ENCODE data around the gene GPR176.

The GPR176 gene, protein sequence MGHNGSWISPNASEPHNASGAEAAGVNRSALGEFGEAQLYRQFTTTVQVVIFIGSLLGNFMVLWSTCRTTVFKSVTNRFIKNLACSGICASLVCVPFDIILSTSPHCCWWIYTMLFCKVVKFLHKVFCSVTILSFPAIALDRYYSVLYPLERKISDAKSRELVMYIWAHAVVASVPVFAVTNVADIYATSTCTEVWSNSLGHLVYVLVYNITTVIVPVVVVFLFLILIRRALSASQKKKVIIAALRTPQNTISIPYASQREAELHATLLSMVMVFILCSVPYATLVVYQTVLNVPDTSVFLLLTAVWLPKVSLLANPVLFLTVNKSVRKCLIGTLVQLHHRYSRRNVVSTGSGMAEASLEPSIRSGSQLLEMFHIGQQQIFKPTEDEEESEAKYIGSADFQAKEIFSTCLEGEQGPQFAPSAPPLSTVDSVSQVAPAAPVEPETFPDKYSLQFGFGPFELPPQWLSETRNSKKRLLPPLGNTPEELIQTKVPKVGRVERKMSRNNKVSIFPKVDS

DNA sequence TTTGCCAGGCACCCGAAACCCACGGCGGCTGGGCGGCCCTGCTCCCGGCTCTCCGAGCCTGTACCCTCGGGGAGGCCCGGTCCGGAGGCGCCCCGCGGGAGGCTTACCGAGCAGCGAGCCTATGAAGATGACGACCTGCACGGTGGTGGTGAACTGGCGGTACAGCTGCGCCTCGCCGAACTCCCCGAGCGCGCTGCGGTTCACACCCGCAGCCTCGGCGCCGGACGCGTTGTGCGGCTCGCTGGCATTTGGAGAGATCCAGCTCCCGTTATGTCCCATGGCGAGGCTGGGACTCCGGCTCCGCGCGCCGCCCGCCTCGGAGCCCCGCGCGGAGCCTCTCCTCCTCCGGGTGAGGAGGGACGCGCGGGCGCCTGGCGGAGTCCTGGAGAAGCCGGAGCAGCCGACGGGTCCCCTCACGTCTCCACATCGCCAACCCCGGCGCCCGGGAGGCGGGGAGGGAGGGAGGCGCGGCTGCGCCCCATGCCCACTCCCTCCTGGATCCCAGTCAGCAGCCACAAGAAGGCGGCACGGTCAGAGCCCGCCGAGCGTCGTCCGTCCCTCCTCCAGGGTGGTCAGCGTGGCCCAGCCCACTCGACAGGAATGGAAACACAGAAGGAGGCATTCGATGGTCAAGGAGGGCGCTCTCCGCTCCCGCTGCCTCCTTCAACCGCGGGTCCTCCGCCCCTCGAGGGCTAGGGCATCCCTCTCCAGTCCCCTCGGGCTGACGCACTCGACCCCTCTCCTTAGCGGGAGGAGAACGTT is at the start of gene GPR176:
Gene GPR176 (minus strand): TSS at position 519 of the 762 bp plus-strand sequence. CDS start 240 bp downstream, at position 279.
- peak; percentile 17 for DNase-seq

DNA sequence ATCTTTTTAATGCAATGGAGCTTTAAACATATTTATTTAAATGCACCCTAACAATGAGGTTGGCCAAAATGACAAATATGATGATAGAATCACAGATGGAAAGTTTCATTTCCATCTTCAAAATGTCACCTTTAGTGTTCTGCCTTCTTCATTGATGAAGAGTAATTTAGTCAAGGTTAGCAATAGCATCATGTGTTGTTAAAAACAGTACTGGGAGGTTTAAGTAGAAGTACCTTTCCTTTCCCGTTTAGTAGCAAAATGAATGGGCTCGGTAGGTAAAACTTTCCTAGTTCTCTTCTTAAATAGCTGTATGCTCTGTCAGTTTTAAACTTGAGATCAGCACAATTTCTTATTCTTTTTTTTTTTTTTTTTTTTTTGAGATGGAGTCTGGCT is 48.9 kb upstream of the GPR176 start:
- no peak for DNase-seq

DNA sequence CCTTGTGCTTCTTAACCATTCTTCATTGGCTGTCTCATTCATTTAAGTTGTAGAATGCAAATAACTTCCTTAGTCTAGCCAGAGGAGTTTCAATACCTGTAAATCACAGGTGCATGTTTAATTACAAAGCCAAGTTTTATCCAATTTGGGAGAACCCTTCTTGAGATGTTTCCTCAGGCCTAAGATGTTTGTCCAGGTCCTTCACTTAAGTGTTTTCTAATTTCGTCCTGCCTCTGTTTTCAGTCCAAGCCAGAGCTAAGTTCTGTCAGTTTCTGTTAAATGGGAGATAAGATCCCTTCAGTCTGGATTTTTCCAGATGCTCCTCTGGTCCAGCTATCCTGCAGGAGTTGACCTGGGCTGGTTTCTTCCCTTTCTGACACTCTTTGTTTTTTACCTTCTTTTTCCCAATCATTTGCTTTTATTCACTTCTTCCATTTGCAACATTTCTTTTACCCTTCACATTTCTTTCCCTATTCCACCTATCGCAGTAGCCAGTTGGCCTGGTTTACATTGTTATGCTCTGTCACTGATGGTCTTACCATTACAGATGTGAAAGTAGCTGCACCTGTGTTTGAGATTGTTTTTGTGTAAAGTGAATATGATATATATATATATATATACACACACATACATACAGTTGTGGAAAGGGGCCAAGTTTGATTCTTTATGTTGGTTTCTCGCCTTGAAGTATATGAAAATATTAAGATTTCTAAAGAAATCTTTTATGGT is 48.4 kb upstream of the GPR176 start:
- no peak for DNase-seq

DNA sequence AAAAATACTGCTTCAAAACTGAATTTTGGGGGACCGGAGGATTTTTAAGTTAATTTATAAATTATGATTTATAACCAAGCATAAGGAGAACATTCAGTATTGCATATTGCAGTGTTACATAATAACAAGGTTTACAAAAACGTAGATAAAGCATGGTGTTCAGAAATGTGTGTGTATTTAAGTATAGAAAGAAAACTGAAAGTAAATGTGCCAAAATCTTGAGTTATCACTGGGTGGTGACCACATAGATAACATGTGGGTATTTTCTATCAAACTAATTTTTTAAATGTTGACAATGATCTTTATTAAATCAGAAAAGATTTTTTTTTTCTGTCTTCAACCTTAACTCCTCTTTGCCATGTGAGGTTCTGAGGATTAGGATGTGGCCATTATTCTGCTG is 46.5 kb upstream of the GPR176 start:
- DNase-seq, result no peak

DNA sequence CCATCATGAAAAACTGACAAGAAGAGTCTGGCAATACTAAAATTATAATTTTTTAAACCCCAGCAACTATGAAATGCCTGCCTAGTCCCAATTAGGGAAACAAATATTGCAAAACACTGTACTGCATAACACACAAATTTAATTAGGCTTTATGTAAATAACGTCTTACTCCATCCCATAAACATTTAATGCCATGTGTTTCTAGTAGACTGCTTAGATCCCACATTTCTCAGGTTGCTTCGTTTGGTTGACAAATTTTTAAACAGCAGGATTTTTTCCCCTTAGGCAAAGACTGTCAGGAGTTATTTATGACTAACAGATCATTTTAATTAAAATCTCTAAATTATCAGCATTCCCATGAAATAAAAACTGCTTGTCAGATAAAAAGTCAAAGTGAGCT is 43.7 kb upstream of the GPR176 start:
- no peak for DNase-seq

DNA sequence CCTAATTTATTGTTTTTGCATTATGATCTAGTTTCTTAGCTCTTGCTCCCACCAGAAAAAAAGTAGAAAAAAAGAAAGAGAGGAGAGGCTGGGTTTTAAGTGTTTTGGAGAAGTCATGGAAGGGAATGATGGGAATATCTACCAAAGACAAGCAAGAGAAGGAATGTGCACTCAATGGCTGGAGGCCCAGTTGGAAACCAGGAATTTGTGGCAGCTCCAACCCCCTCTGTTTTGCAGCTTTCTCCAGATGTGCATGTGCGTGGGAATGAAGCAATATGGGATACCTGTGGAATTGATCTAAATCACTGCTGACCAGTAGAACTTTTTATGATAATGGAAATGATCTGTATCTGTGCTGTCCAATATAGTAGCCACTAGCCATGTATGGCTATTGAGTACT is 41.0 kb upstream of the GPR176 start:
- no peak for DNase-seq

DNA sequence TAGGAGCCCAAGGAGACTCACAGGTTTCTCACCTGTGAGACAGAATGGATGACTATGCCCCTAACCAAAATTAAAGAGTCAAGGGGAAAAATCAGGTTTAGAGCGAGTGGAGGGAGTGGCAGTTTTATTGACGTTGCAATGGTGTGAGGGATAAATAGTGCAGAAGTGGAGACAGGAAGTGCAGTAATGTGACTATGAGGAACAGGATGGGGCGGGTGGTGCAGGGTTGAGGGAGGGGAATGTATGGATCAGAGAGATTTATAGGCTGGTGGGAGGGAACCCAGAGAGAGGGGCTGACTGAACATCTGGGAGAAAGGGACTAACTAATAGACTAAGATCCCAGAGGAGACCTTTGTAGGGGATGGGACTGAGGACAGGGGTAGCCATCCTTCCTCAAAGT is 40.3 kb upstream of the GPR176 start:
- DNase-seq, result no peak

DNA sequence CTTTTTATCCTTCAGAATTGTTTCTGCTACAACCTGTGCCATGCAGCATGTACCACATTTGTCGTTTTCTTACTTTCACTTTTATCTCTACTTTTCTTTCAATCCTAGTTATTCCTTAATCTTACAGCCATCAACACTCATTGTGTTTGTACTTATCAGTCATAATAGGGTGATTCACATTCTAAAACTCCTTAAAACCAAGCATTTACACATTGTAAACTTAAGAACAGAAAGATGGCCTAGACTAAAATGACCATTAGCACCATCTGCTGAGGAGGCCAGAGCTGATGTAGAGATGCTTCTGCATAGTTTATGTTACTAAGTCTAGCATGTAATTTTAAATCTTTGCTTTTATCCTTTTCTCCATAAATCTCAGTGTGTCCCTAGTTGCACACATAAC is 39.3 kb upstream of the GPR176 start:
- DNase-seq, result no peak

DNA sequence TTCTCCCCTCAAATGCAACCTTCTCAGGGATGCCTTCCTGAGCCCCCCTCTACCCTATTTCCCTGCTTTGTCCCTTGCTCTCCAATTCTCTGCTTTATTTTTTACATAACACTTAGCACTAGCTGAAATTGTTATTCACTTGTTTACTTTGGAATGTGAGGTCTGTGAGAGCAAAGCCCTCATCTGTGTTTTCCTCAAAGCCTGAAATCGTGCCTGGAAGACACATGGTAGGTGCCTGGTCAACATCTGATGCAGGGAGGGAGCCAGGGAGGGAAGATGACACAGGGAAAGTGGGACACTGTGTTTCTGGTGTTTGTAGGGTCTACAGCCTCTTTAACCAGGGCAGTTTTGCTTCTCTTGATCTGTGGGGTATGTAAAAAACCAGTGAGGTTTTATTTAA is 37.4 kb upstream of the GPR176 start:
- no peak for DNase-seq

DNA sequence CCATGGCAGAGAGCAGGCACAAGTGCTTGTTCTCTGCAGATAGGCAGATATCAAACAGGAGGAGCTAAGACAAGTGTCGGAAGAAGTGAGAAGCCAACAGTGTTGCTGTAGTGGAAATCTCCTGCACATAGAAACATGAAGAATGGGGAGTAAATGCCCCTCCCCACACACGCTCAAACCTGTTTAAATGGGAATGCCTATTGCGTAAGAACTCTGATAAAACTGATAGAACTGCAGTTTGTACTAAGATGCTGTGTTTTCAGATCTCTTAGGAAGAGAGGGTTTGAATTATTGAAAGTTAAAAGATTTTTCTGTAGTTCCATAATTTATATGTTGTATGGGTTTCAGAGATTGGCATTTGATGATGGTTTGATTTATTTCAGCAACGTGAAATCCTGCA is 33.5 kb upstream of the GPR176 start:
- no peak for DNase-seq

DNA sequence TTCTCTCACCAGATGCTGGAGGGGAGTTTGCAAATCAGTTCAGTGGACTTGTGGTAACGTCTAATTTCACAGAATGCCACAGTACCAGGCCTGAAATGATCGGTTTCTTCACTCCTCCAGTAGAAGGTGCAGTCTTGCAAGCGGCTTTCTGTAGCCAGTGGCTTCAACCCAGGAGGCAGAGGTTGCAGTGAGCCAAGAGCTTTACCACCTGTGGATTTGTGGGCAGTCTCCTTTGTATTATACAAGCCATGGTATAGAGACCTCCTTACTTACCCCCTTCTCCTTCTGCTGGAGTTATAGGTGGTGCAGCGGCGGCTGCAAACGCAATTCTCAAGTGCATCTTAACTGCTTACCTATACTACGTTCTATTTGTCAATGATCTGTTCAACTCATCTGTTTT is 31.5 kb upstream of the GPR176 start:
- DNase-seq, result no peak

DNA sequence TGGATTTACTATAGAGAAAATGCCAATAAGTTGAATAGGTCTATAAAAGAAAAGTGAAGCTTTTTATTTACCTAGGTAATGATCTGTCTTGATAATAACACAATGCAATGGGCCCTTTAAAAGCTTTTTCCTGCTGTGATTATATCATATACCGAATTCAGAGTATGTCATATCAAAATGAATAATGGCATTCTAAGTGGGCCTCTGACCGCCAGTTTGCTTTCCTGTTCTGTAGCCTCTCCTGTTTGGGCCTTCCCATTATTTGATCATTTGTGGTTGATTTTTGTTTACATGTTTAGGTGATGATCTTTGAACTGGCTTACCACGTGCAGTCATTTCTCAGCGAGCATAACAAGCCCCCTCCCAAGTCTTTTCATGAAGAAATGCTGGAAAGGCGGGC is 28.8 kb upstream of the GPR176 start:
- no peak for DNase-seq

DNA sequence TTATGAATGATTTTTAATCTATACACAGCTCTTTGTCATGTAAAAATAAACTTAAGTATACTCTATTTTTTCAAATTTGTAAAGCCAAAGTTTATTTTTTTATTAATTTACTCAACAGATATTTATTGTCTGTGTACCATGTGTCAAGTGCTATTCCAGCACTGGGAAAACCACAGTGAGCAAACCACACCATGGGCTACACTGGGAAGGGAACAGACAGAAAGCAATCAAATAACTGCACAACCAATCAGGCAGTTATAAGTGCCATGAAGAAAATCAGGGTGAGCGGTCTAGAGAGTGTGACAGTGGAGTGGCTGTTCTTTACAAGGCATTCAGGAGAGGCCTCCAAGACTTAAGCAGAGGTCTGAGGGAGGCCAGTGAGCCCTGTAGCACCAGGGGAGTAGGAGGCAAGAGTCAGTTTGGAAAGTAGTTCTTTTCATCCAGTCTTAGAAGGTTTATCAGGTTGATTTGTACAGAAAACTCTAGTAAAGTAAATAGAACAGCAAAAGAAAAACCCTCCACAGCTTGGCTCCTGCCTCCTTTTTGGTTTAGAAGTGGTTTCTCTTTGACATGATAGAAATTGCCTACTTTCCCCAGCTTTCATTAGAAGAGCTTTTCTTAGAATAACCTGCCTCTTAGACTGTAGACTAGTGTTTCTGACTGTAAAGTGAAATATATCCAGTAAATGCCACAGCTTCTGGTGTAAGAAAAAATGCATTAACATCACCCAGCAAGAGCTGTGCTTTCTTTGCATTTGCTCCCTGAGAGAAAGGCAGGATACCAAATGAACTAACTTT is 27.5 kb upstream of the GPR176 start:
- no peak for DNase-seq

DNA sequence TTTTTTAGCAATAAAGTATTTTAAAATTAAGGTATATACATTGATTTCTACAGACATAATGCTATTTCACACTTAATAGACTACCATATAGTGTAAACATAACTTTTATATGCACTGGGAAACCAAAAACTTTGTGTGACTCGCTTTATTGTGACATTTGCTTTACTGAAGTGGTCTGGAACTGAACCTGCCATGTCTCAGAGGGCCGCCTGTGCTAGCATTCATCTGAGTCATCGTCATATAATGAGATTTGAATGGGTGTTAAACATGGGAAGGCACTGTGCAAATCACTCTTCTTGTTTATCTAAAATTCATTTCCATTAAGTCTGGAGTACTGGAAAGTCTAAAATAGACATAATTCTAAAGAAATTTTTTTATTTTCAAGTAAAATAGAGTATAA is 26.8 kb upstream of the GPR176 start:
- no peak for DNase-seq

DNA sequence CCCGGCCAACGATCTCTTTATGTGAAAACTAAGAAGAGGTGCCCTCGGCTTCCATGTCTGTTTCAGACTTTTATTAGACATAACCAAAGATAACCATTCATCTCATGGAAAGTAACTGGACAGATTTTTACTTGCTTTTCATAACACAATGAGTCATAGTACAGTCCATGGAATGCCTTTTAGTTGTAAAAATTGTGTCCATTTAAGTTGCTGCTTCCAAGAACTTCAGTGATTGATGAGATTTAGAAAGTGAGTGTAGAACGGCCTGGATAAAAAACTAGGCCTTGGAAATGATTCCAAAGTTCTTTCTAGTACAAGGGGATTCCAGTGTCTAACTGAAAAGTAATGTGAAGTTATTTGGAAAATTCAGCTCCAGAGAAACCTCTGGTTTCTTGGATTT is 24.7 kb upstream of the GPR176 start:
- no peak for DNase-seq

DNA sequence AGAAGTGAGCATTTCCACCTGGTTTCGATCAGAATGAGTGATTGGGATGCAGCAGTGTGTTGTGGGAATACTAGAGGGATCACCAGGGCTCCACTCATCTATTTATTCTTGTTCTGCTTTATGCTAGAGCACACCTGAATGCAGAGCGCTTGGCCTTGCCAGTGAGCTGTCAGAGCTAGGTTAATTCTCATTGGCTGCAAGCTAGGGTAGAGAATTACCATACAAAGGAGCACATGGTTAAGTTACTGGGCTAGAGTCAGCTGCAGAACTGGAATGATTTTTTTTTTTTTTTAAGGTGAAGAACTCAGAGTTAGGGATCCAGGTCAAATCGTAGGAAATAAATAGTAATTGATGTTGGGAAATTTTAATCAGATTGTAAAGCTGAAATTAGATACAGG is 22.7 kb upstream of the GPR176 start:
- no peak for DNase-seq

DNA sequence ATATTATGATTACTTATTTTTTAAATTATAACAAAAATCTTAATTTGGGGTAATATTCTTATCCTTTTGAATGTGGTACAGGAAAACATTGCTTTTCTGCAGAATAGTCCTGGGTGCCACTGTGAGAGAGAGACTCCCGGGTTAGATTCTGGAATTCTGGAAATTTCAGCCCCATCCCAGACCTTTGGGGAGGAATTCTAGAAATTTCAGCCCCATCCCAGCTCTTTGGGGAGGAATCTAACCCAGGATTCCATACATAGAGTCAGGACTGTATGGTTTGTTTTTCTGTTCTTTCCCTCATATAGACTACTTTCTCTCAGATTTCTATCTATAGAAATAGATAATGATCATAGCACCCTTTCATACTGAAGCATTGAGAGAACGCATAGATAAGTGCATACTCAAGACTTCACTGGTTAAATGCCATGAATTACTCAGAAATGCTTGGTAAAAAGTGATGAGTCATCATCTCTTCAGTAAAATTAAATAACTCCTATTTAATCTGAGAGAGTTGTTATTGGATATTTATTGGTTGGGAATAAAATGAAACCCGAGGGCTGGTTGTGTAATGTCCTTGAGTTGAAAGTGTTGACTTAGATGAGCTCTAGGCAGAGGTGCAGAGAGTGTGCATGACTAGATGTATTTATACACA is 22.2 kb upstream of the GPR176 start:
- no peak for DNase-seq

DNA sequence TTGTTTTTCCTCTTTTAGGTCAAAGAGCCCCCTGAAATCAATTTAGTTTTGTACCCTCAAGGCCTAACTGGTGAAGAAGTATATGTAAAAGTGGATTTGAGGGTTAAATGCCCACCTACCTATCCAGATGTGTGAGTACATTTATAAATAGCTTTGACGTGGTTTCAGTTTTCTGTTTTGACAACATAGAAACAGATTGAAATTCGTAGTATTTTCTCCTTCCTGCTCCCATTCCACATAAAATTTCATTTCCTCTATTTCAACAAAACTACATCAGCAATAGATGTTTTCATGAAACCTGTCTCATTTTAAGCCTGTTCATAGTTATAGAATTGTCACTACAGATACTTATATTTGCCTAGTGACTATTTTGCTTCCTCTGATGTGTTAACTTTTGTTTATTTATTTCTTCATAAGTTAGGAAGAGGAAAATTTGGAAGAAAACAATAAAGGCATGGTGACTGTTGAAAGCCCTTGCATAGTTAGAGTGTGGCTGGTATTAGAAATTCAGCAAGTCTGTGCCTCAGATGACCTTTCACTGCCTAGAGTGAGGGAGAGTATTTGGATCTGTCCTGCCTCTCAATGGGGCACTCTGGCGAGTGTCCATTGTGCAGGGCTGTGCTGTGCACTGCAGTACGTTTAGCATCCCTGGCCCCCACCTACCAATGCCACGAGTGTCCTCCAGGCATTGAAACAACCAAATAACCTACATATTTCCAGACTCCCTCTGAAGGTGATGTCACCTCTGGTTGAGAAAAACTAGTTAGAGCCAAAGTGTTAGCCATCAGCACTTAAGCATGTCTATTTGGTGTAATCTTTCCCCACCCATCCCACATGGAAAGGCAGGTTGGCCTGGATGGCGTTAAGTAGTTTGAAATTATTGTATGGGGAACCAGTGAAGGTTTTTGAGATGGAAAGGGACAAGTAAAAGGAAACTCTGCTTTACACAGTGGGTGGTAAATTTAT is 19.7 kb upstream of the GPR176 start:
- no peak for DNase-seq

DNA sequence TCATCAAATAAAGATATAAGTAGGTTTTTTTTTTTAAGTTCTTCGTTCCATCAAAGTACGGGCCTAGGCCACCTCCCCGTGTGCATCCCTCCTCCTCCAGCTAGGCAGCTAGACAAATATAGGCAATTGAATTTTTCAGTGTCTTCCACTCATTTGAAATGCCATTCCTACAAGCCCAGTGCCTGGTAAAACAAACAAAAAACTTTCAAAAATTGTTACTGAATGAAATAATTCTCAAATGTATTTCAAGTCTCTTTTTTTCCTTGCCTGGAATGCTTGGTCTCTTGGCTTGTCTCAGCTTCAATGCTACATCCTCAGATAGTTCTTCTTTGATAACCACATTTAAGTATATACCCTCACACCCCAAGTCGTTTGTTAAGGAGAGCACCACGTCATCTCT is 17.6 kb upstream of the GPR176 start:
- DNase-seq, result no peak

DNA sequence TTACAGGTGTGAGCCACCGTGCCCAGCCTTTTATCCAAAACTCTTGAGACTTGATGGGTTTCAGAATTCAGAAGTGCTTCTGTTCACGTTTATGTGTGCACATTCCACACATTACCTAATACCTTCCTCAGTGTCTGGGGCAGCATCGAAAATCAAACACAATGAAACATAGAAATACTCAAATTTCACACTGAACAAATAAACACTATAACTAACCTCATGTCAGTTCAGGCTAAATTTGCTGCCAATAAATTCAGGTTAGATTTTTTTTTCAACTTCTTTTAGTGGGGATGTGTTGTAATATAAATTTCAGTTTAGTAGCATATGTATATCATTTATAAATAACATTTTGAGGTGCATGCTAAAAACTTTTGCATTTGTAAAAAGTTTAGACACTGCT is 16.6 kb upstream of the GPR176 start:
- DNase-seq, result no peak

DNA sequence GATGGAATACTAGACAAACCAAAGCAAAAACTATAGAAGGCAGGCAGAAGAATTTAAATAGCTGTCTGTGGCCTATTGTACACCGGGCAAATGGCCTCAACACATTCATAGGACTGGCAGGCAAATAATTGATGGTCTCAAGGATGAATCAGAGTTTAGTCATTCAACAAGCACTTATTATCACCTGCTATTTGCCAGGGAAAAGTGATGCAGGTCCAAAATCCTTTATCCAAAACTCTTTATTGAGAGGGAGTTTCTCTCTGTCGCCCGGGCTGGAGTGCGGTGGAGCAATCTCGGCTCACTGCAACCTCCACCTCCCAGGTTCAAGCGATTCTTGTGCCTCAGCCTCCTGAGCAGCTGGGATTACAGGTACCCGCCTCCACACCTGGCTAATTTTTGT is 16.1 kb upstream of the GPR176 start:
- DNase-seq, result no peak

Data from stimulated activated CD4-positive, alpha-beta T cell treated with anti-CD3 and anti-CD28 coated beads, Interleukin-12 subunit alpha, Interleukin-12 subunit beta, amount 100 ng/mL, for 4 hours (primary cell).